Retinal pigment epithelial cell (primary cell): ENCODE results near the gene SAP30BP.
"Not testable (repeated sequence)": the region's sequence is repeated elsewhere in the genome, so short reads cannot be mapped to it uniquely, and the experiment has no call there.

Experiments used
- DNase-seq: peaks from one replicate; pipeline ENCODE4 v3.0.0-alpha.2; 2010; ENCODE audit warnings: low read depth
- H3K4me3 ChIP-seq: 2 replicates; pipeline ENCODE4 v1.5.1; 2011; ENCODE audit warnings: mild to moderate bottlenecking, low read length, control low read depth, moderate library complexity
- TF ChIP-seq, protein P1 (sequence below): conservative IDR thresholded peaks from 2 replicates; pipeline ENCODE4 v1.5.1; 2011; ENCODE audit warnings: low read depth, low read length, control low read depth, inconsistent platforms

The SAP30BP gene

DNA sequence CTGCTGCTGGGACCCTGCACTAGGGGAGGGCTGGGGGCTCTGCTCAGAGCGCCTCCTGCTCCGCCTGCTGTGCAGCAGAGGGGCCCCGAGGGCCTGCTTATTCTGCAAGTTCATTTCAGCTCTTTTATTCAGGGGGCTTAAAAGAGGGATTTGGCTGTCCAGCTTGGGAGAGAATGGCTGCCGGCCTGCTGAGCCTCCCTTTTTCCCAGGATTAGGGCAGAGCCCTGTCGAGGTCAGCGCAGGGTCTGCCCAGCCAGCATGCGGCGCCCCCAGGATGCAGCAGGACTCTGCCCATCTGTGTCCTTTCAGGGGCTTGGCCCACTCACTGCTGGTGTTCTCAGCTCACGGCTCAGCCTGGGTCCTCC, 32.8 kb upstream of the SAP30BP start:
- DNase-seq, result no peak
- H3K4me3 ChIP-seq, result no peak overlapping the region
- TF ChIP-seq, protein P1, sequence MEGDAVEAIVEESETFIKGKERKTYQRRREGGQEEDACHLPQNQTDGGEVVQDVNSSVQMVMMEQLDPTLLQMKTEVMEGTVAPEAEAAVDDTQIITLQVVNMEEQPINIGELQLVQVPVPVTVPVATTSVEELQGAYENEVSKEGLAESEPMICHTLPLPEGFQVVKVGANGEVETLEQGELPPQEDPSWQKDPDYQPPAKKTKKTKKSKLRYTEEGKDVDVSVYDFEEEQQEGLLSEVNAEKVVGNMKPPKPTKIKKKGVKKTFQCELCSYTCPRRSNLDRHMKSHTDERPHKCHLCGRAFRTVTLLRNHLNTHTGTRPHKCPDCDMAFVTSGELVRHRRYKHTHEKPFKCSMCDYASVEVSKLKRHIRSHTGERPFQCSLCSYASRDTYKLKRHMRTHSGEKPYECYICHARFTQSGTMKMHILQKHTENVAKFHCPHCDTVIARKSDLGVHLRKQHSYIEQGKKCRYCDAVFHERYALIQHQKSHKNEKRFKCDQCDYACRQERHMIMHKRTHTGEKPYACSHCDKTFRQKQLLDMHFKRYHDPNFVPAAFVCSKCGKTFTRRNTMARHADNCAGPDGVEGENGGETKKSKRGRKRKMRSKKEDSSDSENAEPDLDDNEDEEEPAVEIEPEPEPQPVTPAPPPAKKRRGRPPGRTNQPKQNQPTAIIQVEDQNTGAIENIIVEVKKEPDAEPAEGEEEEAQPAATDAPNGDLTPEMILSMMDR, result no peak

DNA sequence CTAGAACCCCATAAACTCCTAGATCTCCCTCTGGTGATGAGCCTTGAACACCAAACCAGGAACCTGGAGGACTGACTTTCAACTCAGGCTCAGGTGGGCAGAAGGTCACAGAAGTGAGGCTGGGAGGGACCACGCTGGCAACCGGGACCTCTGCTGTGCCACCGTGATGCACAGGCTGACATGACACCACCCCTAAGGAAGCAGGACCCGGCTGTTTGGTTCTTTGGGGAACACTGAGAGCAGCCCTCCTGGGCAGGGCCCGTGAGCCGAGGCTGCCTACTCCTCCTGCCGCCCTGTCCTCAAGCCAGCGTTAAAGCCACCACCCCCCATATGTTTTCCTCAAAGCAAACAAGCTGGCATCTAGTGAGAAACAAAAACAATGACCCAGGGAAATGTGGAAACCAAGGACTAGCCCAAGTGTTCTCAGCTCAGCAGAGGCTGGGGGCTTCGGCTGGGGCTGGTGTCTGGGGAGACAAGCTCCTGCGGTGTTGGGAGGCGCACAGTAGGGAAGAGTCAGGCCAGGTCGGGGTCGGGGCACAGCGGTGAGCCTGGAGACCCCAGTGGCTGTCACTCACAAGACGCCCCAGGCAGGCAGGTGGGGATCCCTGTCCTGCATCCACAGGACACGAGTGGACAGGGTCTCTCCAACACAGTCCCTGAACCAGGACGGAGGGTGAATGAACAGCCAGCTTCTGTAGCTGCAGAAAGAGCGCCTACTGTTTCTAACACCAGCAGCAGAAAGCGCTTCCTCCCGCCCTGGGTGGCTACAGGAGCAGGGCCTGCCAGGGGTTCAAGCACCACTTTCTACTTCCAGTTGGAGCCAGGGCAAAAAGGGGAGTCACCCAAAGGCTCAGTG, 32.2 kb upstream of the SAP30BP start:
- DNase-seq, result no peak
- no peak overlapping the region for H3K4me3 ChIP-seq
- TF ChIP-seq, protein P1, result no peak

DNA sequence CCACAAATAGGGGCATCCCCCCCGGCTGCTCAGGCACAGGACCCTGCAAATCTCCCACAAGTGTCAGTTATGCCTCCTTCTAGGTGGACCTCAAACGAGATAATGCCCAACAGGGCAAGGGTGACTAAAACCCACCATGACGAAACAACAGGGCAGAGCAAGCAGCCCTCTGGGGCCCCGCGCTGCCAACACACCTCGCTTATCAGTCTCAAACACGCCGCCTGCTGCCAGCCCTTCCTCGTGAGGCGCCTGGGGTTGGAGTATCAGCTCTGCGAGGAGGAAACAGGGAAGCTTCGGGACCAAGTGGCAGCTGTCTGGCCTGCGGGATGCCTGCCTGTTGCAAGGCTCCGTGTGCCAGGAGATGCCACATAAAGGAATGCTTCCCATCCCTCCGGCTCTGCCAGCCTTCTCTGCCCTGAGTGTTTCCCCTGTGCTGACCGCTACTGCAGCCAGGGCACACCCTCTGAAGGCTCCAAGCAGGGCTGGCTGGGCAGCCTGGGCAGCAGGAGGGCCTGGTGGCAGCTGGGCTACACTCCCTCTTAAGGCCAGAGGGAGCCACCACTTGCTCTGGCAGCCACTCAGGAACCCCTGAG, 31.4 kb upstream of the SAP30BP start:
- H3K4me3 ChIP-seq, result no peak overlapping the region
- no peak for DNase-seq
- TF ChIP-seq, protein P1, result no peak

DNA sequence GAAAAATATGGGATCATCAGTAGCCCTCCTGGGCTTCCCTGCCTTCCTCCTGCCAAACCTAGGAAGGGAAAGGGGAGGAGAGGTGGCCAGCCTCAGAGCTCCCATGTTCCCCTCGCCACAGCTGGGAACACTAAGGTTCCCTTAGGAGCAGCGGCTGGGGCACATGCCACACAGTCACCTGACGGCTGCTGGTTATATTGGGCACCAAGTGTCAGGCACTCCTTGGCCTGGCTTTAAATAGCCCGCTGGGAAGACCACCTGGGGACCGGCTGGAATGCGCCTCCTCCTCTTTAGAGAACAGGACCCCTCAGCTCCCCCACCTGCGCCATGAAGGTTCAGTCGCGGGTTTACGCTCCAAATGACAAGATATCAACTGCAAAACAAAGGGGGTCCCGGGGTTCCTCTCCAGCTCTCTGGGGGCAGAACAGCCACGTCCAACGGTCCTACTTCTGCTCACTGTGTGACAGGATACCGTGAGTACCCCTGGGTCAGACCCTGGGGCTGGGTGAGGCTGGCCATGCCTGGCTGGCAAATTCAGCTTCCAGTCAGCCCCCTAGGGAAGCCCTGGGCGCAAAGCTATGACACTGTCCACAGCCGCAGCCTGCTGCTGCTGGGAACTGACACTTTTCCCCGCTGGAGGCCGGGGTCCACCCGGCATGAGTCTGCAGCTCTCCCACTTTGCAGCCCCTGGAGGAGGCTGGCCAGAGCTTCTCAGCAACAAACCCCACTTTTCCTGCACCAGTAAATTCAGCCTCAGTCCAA, 30.6 kb upstream of the SAP30BP start:
- DNase-seq, result no peak
- TF ChIP-seq, protein P1, result no peak
- H3K4me3 ChIP-seq, result no peak overlapping the region

DNA sequence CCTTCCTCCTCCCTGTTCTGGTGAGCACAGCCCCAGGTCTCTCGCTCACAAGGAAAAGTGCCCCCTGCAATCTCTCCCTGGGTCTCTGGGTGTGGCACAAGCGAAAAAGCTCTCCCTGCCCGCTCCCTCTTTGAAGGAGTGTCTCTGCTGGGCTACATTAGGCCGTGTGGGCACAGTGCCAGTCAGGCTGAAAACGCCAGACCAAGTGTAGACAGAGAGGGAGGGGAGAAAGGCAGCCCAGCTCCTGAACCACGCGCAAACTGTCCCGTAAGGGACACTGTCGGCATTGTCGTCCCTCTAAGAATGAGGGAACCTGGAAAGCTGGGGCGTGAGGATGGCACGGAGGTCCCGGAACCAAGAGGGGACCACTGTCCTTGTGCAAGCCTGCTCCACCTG, 30.0 kb upstream of the SAP30BP start:
- no peak for DNase-seq
- no peak overlapping the region for H3K4me3 ChIP-seq
- TF ChIP-seq, protein P1, result no peak

DNA sequence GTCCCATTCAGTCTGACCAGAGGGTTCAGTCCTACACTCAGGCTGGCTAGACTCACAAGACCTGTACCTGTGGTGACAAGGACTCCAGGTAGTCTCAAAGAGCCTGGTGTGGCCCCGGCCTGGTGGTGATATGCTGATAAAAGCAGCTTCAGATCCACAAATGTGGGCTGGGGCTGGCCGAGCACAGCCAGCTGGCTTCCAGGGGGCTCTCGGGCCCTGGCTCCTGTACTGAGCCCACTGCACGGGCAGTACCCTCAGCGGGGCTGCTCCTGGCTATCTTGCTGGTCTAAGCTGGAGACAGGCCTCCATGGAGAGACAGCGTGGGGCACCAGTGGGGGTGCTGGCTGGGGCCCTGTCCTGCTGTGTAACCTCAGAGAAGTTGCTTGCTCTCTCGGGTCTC, 29.6 kb upstream of the SAP30BP start:
- DNase-seq, result no peak
- TF ChIP-seq, protein P1, result no peak
- H3K4me3 ChIP-seq, result no peak overlapping the region

DNA sequence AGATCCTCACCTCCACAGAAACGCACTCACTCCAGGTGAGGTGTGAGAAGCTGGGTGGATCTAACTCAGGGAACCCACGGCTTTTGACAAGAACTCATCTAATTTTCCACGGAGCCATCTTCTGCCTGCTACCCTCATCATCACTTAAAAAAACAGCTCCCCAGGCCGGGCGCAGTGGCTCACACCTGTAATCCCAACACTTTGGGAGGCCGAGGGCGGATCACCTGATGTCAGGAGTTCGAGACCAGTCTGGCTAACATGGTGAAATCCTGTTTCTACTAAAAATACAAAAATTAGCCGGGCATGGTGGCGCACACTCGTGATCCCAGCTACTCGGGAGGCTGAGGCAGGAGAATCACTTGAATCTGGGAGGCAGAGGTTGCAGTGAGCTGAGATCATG, 29.1 kb upstream of the SAP30BP start:
- DNase-seq, result not testable (repeated sequence)

More for the DNA sequence above, 29.1 kb upstream of the SAP30BP start:
- H3K4me3 ChIP-seq, result not testable (repeated sequence)
